C4-2B (cell line): Measurements from ENCODE around the gene DSCAML1.

Experiments used
- ZFX ChIP-seq: fragments of 450-650 bp; IDR thresholded peaks from 2 replicates; pipeline ENCODE4 v1.6.1; 2017
- TF ChIP-seq, protein P1 (sequence below): fragments of 450-650 bp; conservative IDR thresholded peaks from 2 replicates; pipeline ENCODE4 v1.5.1; 2017; ENCODE audit warnings: mild to moderate bottlenecking

DNA sequence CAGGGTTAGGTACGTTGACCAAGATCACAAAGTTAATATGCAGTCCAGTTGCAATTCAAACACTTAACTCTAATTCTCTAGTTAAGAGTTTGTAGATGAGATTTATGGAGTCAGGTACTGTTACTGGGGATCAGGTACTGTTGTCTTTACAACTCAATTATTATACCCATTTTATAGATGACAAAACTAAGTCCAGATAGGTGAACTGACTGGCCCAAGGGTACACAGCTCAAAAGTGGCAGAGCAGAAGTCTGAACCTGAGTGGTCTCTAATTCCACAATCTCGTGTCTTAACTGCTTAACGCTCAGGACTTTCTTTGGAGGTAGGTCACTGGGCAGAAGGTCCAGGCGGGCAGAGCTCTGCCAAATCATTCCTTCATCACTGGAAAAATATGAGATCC is 77.5 kb downstream of the DSCAML1 start:
- TF ChIP-seq, protein P1, sequence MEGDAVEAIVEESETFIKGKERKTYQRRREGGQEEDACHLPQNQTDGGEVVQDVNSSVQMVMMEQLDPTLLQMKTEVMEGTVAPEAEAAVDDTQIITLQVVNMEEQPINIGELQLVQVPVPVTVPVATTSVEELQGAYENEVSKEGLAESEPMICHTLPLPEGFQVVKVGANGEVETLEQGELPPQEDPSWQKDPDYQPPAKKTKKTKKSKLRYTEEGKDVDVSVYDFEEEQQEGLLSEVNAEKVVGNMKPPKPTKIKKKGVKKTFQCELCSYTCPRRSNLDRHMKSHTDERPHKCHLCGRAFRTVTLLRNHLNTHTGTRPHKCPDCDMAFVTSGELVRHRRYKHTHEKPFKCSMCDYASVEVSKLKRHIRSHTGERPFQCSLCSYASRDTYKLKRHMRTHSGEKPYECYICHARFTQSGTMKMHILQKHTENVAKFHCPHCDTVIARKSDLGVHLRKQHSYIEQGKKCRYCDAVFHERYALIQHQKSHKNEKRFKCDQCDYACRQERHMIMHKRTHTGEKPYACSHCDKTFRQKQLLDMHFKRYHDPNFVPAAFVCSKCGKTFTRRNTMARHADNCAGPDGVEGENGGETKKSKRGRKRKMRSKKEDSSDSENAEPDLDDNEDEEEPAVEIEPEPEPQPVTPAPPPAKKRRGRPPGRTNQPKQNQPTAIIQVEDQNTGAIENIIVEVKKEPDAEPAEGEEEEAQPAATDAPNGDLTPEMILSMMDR = no peak
- no peak for TF ChIP-seq ZFX
